Measurements from ENCODE around the gene AGO4. TPM values are rescaled to one million over a fixed set of nuclear protein-coding genes. Genes with fewer than 3 reads are reported as not detected.
"Not testable (repeated sequence)": the region's sequence is repeated elsewhere in the genome, so short reads cannot be mapped to it uniquely, and the experiment has no call there.

AGO4 gene
- total RNA-seq, 1 experiment from 2014 or later = 12.8 TPM

DNA sequence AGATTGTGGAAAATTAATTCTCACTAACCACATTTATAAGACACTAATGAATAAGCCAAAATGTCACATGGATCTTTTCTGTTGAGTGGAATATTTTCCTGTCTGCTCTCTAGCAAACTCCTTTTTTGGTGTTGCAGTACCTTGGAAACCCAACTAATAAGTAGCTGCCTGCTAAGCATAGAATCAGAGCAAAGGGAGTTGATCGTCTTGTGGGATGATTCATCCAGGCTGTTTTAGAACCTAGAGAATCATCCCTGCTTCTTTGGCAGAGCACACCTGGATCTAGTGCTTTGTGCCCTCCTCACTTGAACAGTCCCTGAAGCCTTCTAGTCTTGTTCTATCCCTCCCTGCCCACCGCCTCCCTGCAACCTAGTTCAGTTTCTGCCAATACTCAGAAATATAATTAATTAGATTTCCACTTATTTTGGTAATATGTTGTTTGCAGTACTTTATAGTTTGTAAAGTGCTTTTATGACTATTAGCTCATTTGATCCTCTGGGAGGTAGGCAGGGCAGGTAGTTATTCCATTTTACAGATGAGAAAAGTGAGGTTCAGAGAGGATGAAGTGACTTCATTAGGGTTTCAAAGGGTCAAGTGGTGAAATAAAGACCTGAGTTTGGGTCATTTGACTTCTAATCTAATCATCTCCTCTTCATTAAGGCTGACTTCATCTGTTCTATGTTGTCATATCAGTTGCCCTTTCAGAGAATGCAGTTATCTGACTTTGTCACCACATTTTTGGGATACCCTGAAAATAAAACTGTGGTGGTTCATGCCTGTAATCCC, 2.5 kb downstream of the AGO4 start:
- Histone ChIP-seq H4K8ac (replicated peaks; ENCODE audit: insufficient read length, low read depth, low read length) (no peak overlapping the region), H4K5ac (ENCODE audit: insufficient read length, low read depth, low read length) (no peak overlapping the region), H2BK20ac (ENCODE audit: low read depth, low read length, poor library complexity, severe bottlenecking) (no peak overlapping the region), H2AFZ (ENCODE audit: low read length) (no peak overlapping the region), H3K4me1 (ENCODE audit: insufficient read depth, low read length) (no peaks in the 10 kb centered on the region; the same call in 1 of the 2 replicates), H3K23me2 (ENCODE audit: insufficient read length, low read depth, low read length, poor library complexity, severe bottlenecking) (peaks cover 4% of the 10 kb centered on the region), H3K27ac (ENCODE audit: insufficient read length, low read depth, low read length) (no peak overlapping the region), H3T11ph (ENCODE audit: low read length) (no peak overlapping the region), H3K14ac (ENCODE audit: insufficient read depth, low read length) (no peak overlapping the region), H3K18ac (ENCODE audit: insufficient read length, low read depth, low read length) (no peak overlapping the region), H3K23ac (ENCODE audit: insufficient read length, low read depth, low read length) (no peak overlapping the region), H2BK120ac (ENCODE audit: low read depth, low read length, poor library complexity, severe bottlenecking) (no peak overlapping the region), H3K4me2 (ENCODE audit: insufficient read depth, insufficient read length, low read length) (no peak overlapping the region), H3K79me1 (ENCODE audit: insufficient read depth, low read depth, low read length, poor library complexity, severe bottlenecking) (no peaks in the 10 kb centered on the region), H3K79me2 (ENCODE audit: insufficient read depth, low read length) (no peaks in the 10 kb centered on the region), H2AK5ac (ENCODE audit: insufficient read length, low read length) (no peak overlapping the region), H2BK5ac (ENCODE audit: insufficient read length, low read length) (no peak overlapping the region), H3K56ac (ENCODE audit: insufficient read length, low read depth, low read length) (no peak overlapping the region), H3K9me3 (ENCODE audit: control insufficient read depth, low read depth, low read length) (no peaks in the 10 kb centered on the region), H3K9ac (ENCODE audit: extremely low read depth, insufficient read length, low read length) (no peak overlapping the region), H3K4ac (ENCODE audit: low read depth, low read length) (no peak overlapping the region), H4K91ac (ENCODE audit: insufficient read length, low read depth, low read length) (no peak overlapping the region), H4K20me1 (ENCODE audit: control insufficient read depth, insufficient read depth, insufficient read length) (no peaks in the 10 kb centered on the region), H2BK15ac (ENCODE audit: low read depth, low read length) (no peak overlapping the region), H2BK12ac (ENCODE audit: insufficient read length, low read depth, low read length) (no peak overlapping the region), H3K27me3 (ENCODE audit: insufficient read depth, low read length) (no peaks in the 10 kb centered on the region)
- peaks cover 17 to 20% of the 10 kb centered on the region in 2 experiments for H3K4me1 Mint-ChIP-seq
- H3K4me3 Mint-ChIP-seq = peak overlapping the region; percentile 79 to 89; a peak in 3 of 5 replicates
- no CpG with 5 or more reads among the region's 2 CpGs for WGBS (ENCODE audit: extremely low coverage, insufficient read length, low lambda C conversion rate)
- H3K36me3 Mint-ChIP-seq (ENCODE audit: insufficient read depth in 1 of 3, low read depth in 3 of 3) = peaks cover 0 to 2% (median 0%) of the 10 kb centered on the region in 3 experiments; a peak in 1 of 7 replicates
- H3K9me3 Mint-ChIP-seq = no peaks in the 10 kb centered on the region; a peak in 1 of 5 replicates
- H3K27ac Mint-ChIP-seq = no peak overlapping the region
- no peak for DNase-seq
- TF ChIP-seq, protein P1, sequence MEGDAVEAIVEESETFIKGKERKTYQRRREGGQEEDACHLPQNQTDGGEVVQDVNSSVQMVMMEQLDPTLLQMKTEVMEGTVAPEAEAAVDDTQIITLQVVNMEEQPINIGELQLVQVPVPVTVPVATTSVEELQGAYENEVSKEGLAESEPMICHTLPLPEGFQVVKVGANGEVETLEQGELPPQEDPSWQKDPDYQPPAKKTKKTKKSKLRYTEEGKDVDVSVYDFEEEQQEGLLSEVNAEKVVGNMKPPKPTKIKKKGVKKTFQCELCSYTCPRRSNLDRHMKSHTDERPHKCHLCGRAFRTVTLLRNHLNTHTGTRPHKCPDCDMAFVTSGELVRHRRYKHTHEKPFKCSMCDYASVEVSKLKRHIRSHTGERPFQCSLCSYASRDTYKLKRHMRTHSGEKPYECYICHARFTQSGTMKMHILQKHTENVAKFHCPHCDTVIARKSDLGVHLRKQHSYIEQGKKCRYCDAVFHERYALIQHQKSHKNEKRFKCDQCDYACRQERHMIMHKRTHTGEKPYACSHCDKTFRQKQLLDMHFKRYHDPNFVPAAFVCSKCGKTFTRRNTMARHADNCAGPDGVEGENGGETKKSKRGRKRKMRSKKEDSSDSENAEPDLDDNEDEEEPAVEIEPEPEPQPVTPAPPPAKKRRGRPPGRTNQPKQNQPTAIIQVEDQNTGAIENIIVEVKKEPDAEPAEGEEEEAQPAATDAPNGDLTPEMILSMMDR (conservative IDR thresholded peaks at IDR 0.05) = no peak
- H3K27me3 Mint-ChIP-seq (ENCODE audit: low read depth) = no peaks in the 10 kb centered on the region

DNA sequence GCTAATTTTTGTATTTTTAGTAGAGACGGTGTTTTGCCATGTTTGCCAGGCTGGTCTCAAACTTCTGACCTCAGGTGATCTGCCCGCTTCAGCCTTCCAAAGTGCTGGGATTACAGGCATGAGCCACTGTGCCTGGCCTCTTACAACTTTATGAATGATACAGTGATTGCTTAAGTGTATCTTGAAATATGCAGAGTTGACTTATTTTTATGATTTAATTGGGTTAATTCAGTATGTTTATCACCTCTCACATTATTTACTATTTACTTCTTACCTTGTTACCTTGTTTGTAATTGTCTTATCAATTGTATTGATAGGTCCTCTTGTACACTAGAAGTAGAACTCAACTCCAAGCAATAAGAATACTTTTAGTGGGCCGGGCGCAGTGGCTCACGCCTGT, 4.9 kb downstream of the AGO4 start:
- H3K23ac ChIP-seq (ENCODE audit: insufficient read length, low read depth, low read length); H3K27ac ChIP-seq (ENCODE audit: insufficient read length, low read depth, low read length); H2BK12ac ChIP-seq (ENCODE audit: insufficient read length, low read depth, low read length); H3K23me2 ChIP-seq (ENCODE audit: insufficient read length, low read depth, low read length, poor library complexity, severe bottlenecking); H3K4me2 ChIP-seq (ENCODE audit: insufficient read depth, insufficient read length, low read length); H2BK15ac ChIP-seq (ENCODE audit: low read depth, low read length); H3T11ph ChIP-seq (ENCODE audit: low read length); H3K27me3 Mint-ChIP-seq (ENCODE audit: low read depth); H4K91ac ChIP-seq (ENCODE audit: insufficient read length, low read depth, low read length); H2BK20ac ChIP-seq (ENCODE audit: low read depth, low read length, poor library complexity, severe bottlenecking); H3K79me2 ChIP-seq (ENCODE audit: insufficient read depth, low read length); H2AFZ ChIP-seq (ENCODE audit: low read length); H3K27ac Mint-ChIP-seq; H3K18ac ChIP-seq (ENCODE audit: insufficient read length, low read depth, low read length); H3K9me3 Mint-ChIP-seq; DNase-seq; H3K4ac ChIP-seq (ENCODE audit: low read depth, low read length); H3K79me1 ChIP-seq (ENCODE audit: insufficient read depth, low read depth, low read length, poor library complexity, severe bottlenecking); H4K8ac ChIP-seq (replicated peaks; ENCODE audit: insufficient read length, low read depth, low read length); H3K36me3 Mint-ChIP-seq (ENCODE audit: insufficient read depth in 1 of 3, low read depth in 3 of 3); H2AK5ac ChIP-seq (ENCODE audit: insufficient read length, low read length); H3K9me3 ChIP-seq (ENCODE audit: control insufficient read depth, low read depth, low read length); H3K9ac ChIP-seq (ENCODE audit: extremely low read depth, insufficient read length, low read length); H2BK120ac ChIP-seq (ENCODE audit: low read depth, low read length, poor library complexity, severe bottlenecking); H3K14ac ChIP-seq (ENCODE audit: insufficient read depth, low read length); H4K20me1 ChIP-seq (ENCODE audit: control insufficient read depth, insufficient read depth, insufficient read length); H3K56ac ChIP-seq (ENCODE audit: insufficient read length, low read depth, low read length); H4K5ac ChIP-seq (ENCODE audit: insufficient read length, low read depth, low read length); H2BK5ac ChIP-seq (ENCODE audit: insufficient read length, low read length); H3K27me3 ChIP-seq (ENCODE audit: insufficient read depth, low read length); H3K4me3 Mint-ChIP-seq; H3K4me1 ChIP-seq (ENCODE audit: insufficient read depth, low read length): not testable (repeated sequence)
- peaks cover 13 to 16% of the 10 kb centered on the region in 2 experiments for H3K4me1 Mint-ChIP-seq
- no CpG with 5 or more reads among the region's 5 CpGs for WGBS (ENCODE audit: extremely low coverage, insufficient read length, low lambda C conversion rate)

All from H9 (cell line).